Stimulated activated CD8-positive, alpha-beta memory T cell treated with anti-CD3 and anti-CD28 coated beads, Interleukin-15, amount 100 ng/mL, for 24 hours (primary cell): ENCODE data around the gene RILPL2.
"Not testable (repeated sequence)": the region's sequence is repeated elsewhere in the genome, so short reads cannot be mapped to it uniquely, and the experiment has no call there.

Experiments
- DNase-seq: peaks from one replicate; pipeline ENCODE4 v3.0.0-alpha.2; 2020; ENCODE audit warnings: low read depth

Gene RILPL2

GRCh38 chr12:123382684-123383083 lies 53.8 kb downstream of the RILPL2 start:
- DNase-seq = no peak

DNA sequence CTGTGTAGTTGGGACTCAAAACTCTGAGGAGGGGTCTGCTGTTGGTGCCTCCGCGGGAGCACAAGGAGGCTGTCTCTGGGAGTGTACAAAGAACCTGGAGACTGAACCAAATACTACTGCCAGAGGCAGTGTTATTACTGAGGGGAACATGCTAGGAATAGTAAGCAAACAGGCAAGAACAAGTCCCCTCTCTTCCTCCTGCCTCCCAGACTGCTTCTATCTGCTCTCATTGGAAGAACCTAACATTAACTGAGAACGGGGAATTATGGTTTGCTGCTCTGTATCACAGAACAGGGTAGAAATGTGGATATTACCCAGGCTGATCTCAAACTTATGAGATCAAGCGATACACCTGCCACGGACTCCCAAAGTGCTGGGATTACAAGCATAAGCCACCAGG lies 57.1 kb downstream of the RILPL2 start:
- no peak for DNase-seq

GRCh38 chr12:123372415-123372814 lies 64.1 kb downstream of the RILPL2 start:
- not testable (repeated sequence) for DNase-seq

- DNase-seq = not testable (repeated sequence)
Observed at GRCh38 chr12:123371667-123372368, 64.7 kb downstream of the RILPL2 start.

DNA sequence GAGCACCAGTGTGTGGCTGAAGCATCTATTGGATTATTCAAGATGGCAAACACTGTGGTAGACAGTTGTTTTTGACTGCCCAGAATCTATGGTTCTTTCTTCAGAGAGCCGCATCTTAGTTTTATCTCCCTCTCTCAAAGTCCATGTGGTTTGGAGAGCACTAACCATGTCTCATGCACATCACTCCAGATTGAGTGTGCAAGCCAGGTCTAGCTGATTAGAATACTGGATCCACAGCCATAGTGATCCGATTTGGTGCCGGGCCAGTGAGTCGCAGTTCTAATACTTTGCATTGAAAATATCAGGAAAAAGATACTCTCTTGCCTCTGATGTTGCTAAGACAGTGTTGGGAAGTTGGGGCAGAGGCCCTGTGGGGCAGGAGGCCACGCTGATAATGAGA lies 67.3 kb downstream of the RILPL2 start:
- DNase-seq = no peak

GRCh38 chr12:123368431-123368830 lies 68.1 kb downstream of the RILPL2 start:
- DNase-seq = not testable (repeated sequence)

GRCh38 chr12:123367511-123367910 lies 69.0 kb downstream of the RILPL2 start:
- no peak for DNase-seq
